GM18502 (cell line): Measurements from ENCODE around the gene HUS1B.

ENCODE experiments used
- ATAC-seq: cut with Tn5 transposase; IDR thresholded peaks from one replicate; pipeline ENCODE4 v1.9.1; 2021; ENCODE audit warnings: mild to moderate bottlenecking; ENCODE audit not compliant: unreplicated experiment, poor library complexity

HUS1B gene

DNA sequence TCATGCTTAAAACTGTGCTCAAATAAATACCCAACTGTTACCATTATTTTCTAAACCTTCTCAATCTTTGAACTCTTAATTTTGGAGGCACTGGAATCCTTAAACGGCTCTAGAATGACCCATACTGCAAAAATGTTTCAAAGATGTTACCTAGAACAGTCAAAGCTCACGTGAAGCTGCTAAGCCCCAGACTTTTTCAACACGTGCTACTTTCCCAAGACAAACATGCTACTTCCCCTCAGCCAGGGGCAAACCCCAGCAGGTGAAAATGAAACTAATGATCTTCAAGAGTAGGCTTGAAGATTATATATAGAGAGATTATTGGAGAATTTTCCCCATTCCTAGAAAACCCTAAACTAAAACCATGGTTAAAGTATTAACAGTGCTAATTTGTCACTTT lies 28.1 kb downstream of the HUS1B start:
- no peak for ATAC-seq

DNA sequence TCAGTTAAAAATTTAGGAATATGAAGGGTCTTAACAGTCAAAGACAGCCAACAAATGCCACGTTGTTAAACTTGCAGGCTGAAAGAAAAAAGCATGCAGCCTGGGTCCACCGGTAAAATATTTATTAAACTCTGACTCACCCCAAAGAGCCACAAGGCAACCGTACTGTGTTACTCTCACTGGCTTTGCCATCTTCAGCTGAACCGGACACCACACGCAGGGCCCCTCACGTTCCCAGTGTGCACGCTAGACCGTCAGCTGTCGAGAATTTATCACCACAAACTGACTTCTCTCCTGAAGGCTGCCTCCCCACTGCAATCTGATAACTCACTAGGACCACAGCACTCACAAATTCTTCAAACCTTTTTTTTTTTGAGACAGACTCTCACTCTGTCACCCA lies 30.7 kb downstream of the HUS1B start:
- ATAC-seq = no peak

DNA sequence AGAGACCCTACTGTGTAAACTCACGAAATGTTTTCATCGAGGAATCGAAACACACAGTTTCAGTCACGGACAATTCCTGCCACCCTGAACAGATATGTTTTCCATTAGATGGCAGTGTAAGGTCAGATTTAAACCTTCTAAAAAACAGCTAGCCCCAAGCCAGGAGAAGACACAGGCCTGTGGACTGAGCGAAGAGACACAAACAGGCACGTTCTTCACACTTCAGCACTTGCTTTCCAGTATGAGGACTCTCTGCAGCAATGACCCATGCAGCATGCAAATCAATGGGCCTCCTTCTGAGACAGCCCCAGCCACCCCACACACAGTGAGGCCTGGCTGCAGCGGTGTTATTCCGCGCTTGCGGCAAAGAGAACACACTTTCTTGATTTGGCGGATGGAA lies 31.9 kb downstream of the HUS1B start:
- no peak for ATAC-seq

DNA sequence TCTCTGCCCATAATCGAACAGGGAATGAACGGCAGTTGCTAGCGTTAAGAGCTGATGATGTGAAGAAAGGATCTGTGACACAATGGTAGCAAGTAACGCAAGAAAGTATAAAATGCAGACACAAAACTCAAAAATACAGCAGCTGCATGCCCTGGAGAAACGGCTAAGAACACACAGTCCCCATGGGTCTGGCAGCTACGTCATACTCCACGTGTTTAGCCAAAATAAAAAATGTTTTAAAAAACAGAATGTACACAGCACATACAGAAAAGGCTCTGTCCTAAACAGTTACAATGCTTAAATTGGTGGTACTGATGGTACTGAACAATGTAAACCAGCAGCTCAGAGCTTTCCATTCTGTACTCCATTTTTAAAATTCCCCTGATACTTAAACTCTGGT lies 34.4 kb downstream of the HUS1B start:
- no peak for ATAC-seq

DNA sequence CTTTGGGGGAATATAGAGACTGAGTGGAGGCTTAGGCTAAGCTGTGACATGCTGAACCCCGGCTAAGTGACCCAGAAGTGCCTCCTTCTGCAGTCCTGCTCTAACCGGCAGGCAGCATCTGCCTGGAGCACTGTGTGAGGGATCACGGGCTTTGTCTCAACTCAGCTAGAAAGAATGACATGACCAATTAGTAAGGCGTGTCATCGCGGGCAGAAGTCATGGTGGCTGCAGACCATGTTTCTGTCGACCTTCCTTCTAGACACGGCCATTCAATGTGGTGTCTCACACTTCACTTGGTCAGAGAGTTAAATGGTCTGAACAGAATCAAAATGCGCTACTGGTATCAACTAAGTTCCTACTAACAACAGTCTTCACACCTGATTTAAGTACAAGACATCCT lies 35.0 kb downstream of the HUS1B start:
- no peak for ATAC-seq

DNA sequence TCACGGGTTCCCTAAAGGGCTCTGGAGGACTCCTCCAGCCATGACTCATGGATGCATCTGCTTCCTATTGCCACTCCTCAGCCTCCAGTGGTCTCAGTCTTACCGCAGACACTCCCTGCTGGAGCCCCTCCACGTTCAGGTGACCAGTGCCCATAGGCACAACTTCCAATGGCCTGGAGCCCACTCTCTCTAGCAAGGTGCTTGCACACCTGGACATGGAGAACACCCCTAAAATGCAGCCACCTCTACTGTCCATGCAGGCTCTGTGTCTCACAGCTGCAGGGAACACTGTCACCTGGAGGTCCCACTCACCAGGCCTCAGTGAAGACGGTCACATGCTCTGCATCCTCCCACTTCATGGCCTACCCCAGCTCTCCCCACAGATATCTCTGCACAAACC lies 36.0 kb downstream of the HUS1B start:
- ATAC-seq = no peak

DNA sequence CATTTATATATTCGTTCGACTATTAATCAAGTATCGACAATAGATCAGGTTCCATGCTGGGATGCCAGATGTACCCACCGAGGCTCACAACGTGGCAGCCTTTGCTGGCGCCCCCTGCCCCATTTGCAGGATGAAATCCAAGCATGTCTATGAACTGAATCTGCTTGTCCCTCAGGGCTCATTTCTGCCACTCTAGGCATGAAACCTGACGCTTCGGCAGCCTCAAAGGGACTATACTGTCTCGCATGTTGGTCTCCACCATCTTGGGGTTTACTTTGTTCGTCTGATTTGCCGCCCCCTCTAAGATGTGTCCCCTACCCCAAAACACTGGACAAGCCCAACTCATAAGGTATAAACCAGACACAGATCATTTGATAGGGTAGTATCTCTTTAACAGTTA lies 36.7 kb downstream of the HUS1B start:
- no peak for ATAC-seq

DNA sequence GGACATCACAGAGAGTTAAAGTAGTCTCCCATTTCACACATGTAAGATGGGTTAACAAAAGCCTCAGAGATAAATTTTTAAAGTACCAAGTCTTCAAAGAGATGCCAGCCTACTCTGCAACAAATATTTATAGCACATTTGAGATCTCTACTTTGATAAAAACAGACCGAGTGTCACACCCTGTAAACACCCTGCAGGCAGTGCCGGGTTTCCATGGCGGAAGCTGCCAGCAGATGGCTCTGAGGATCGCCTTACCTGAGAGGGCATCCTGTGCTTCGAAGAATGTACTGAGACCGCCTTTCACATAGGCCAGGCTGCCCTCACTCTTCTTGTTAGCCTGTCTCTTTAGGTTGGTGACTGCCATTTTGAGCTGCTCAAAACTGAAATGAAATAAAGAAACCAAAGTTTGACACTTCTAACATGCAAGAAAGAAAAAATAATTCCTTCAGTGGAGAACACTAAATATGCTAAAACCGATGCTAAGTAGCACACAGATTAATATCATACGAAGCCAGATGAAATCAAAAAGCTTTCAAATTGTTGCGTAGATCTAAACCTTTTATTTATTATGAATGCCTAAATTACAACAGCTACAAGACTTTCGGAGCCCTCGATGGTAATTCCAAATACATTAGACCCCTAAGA lies 39.3 kb downstream of the HUS1B start:
- ATAC-seq = no peak

DNA sequence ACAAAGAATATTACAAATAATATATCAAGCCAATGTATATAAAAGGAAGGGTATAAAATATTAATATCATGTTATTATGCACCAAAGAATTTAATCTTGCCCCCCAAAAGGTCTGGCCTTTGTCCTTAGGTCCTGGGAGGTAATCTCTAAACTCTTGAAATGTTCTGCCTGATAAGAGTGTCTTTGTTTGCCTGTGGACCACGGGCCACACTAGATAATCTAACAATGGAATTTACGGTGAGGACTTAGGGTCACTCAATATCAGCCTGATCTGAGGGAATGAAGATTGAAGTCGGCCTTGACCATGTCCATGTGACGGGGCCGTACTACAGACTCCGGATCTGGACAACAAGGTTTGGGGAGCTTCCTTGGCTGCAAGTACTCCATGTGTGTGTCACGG lies 42.9 kb downstream of the HUS1B start:
- ATAC-seq = no peak

DNA sequence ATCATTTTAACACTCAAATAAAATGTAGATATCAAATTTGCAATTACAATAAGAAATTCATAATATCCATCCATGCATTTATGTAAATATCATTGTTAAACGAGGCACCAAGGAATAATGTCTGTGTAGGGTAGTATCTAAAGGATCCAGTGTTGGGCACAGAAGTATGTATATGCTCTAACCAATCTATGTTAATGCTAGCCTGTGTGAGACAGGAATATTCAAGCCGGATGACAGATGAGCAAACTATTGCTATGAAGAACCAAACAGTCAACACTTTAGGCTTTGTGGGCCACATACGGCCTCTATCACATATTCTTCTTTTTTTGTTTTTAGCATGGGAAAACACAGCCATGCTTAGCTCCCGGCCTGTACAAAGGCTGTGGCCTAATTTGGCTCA lies 45.0 kb downstream of the HUS1B start:
- no peak for ATAC-seq

DNA sequence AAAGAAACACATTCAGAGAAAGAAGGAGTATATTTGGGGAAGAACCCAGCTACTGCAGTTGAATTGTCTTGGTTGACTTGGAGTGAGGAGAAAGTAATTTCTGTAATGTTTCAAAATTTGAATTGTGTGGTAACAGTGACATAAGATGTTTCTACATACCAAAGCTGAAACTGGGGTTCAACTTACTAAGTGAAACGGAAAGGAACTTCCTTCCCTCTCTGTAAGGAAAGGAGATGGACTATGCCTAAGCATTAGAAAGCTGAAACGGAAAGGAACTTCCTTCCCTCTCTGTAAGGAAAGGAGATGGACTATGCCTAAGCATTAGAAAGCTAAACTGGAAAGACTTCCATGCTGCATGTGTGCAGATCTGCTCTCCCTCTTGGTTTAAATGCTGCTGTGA lies 46.0 kb downstream of the HUS1B start:
- ATAC-seq = no peak

DNA sequence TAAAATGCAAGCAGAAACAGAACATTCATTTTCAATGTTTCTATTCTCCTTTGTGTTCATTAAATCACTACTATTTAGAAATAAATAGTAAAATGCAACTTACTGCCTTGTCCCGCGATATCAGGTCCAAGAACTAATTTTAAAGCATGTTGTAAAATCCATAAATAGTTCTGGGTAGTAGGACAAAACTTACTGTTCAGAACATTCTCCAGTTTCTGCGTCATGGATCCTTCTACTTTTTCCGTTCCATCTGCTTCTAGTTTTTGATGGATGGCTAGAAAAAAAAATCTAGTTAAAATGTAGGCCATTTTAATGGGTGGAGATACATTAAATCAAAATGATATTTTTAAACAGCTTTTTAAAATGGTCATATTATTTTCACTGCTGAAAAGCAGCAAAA lies 47.0 kb downstream of the HUS1B start:
- ATAC-seq = no peak

DNA sequence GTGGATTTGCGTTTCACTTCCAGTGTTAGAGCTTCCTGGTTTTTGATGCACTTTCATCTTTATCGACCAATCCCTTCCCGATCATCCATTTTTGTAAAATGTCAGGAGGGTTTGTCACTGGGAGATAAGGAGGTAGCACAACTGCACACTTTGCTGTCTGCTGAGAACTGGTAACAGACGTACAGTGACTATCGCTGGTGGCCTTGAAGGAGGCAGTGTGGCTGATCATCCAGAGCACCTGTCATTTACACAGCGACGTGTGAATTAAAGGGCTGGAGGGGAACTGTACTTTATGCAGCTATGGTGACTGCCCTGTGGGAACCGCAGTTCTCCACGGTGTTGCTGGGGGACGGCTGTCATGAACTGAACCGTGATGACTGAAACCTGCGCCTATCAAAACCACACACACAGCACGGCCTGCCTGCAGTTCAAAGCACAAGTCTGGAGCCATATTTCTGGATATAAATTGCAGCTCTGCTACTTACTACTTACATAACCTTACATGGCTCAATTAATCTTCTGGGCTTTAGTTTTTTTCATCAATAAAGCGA lies 50.0 kb downstream of the HUS1B start:
- no peak for ATAC-seq
